ENCODE results near the gene MRPL17.

Gene MRPL17

GRCh38 chr11:6636480-6636879 lies 46.7 kb downstream of the MRPL17 start:
- Histone ChIP-seq H3K79me2 (ENCODE audit: insufficient read depth, low read length) (no peaks in the 10 kb centered on the region), H3K9me2 (replicated peaks; ENCODE audit: low read depth, low read length) (no peaks in the 10 kb centered on the region), H3K27me3 (ENCODE audit: insufficient read depth, low read length, poor library complexity, severe bottlenecking) (no peaks in the 10 kb centered on the region), H2AFZ (ENCODE audit: low read length) (no peak overlapping the region), H3K36me3 (ENCODE audit: insufficient read depth, low read length) (no peaks in the 10 kb centered on the region), H3K4me2 (ENCODE audit: low read depth, low read length, poor library complexity, severe bottlenecking) (no peak overlapping the region), H3K9ac (ENCODE audit: low read depth, low read length, poor library complexity, severe bottlenecking) (no peak overlapping the region), H3K4me1 (ENCODE audit: insufficient read depth, low read length, poor library complexity, severe bottlenecking) (peaks cover 16% of the 10 kb centered on the region), H3K9me3 (ENCODE audit: insufficient read depth, low read depth, low read length) (no peaks in the 10 kb centered on the region), H4K20me1 (ENCODE audit: insufficient read depth, low read length, poor library complexity, severe bottlenecking) (no peaks in the 10 kb centered on the region), H3F3A (ENCODE audit: low read depth) (no peaks in the 10 kb centered on the region), H3K4me3 (ENCODE audit: low read length, poor library complexity, severe bottlenecking) (no peak overlapping the region)
- no peak for TF ChIP-seq EZH2phosphoT487 (IDR thresholded peaks at IDR 0.05; ENCODE audit: borderline replicate concordance)

GRCh38 chr11:6635082-6635932 lies 47.8 kb downstream of the MRPL17 start:
- Histone ChIP-seq H3K4me2 (ENCODE audit: low read depth, low read length, poor library complexity, severe bottlenecking) (peak overlapping the region; percentile 38), H4K20me1 (ENCODE audit: insufficient read depth, low read length, poor library complexity, severe bottlenecking) (no peaks in the 10 kb centered on the region), H3K9me3 (ENCODE audit: insufficient read depth, low read depth, low read length) (no peaks in the 10 kb centered on the region), H3K9me2 (replicated peaks; ENCODE audit: low read depth, low read length) (no peaks in the 10 kb centered on the region), H3K4me1 (ENCODE audit: insufficient read depth, low read length, poor library complexity, severe bottlenecking) (peaks cover 16% of the 10 kb centered on the region), H3K27me3 (ENCODE audit: insufficient read depth, low read length, poor library complexity, severe bottlenecking) (no peaks in the 10 kb centered on the region), H2AFZ (ENCODE audit: low read length) (peak overlapping the region; percentile 50; the same call in 1 of the 2 replicates), H3K9ac (ENCODE audit: low read depth, low read length, poor library complexity, severe bottlenecking) (peak overlapping the region; percentile 13), H3K79me2 (ENCODE audit: insufficient read depth, low read length) (no peaks in the 10 kb centered on the region), H3K4me3 (ENCODE audit: low read length, poor library complexity, severe bottlenecking) (no peak overlapping the region), H3F3A (ENCODE audit: low read depth) (no peaks in the 10 kb centered on the region), H3K36me3 (ENCODE audit: insufficient read depth, low read length) (no peaks in the 10 kb centered on the region)
- TF ChIP-seq EZH2phosphoT487 (IDR thresholded peaks at IDR 0.05; ENCODE audit: borderline replicate concordance) (no peak), CTCF (conservative IDR thresholded peaks at IDR 0.05; ENCODE audit: low read length) (no peak)

GRCh38 chr11:6634534-6634933 lies 48.6 kb downstream of the MRPL17 start:
- Histone ChIP-seq H3F3A (ENCODE audit: low read depth) (no peaks in the 10 kb centered on the region), H3K9ac (ENCODE audit: low read depth, low read length, poor library complexity, severe bottlenecking) (no peak overlapping the region), H3K79me2 (ENCODE audit: insufficient read depth, low read length) (no peaks in the 10 kb centered on the region), H3K9me2 (replicated peaks; ENCODE audit: low read depth, low read length) (no peaks in the 10 kb centered on the region), H3K27me3 (ENCODE audit: insufficient read depth, low read length, poor library complexity, severe bottlenecking) (no peaks in the 10 kb centered on the region), H3K4me1 (ENCODE audit: insufficient read depth, low read length, poor library complexity, severe bottlenecking) (peaks cover 15% of the 10 kb centered on the region), H3K9me3 (ENCODE audit: insufficient read depth, low read depth, low read length) (no peaks in the 10 kb centered on the region), H3K4me3 (ENCODE audit: low read length, poor library complexity, severe bottlenecking) (no peak overlapping the region), H3K4me2 (ENCODE audit: low read depth, low read length, poor library complexity, severe bottlenecking) (no peak overlapping the region), H2AFZ (ENCODE audit: low read length) (no peak overlapping the region), H4K20me1 (ENCODE audit: insufficient read depth, low read length, poor library complexity, severe bottlenecking) (no peaks in the 10 kb centered on the region), H3K36me3 (ENCODE audit: insufficient read depth, low read length) (no peaks in the 10 kb centered on the region)
- TF ChIP-seq EZH2phosphoT487 (IDR thresholded peaks at IDR 0.05; ENCODE audit: borderline replicate concordance) (no peak), CTCF (conservative IDR thresholded peaks at IDR 0.05; ENCODE audit: low read length) (no peak)

Data from Loucy (cell line).